T1000 (cell line): ENCODE measurements around the gene VEGFC.

Experiments
- DNase-seq: peaks from one replicate; lab custom pipeline; 2025; ENCODE audit warnings: mixed read lengths; lab: John Stamatoyannopoulos, UW

Gene VEGFC

GRCh38 chr4:176792326-176793059 is at the start of gene VEGFC:
TSS of gene VEGFC (minus strand) at chr4:176792922. CDS start at chr4:176792311, 611 bp downstream.
- peak; percentile 49 for DNase-seq

GRCh38 chr4:176841711-176842112 is 49.0 kb upstream of the VEGFC start:
- DNase-seq, result no peak

- DNase-seq, result no peak
Measured at GRCh38 chr4:176840166-176840565, 47.4 kb upstream of the VEGFC start.

GRCh38 chr4:176839656-176840055 is 46.9 kb upstream of the VEGFC start:
- DNase-seq, result no peak

GRCh38 chr4:176838601-176839433 is 46.1 kb upstream of the VEGFC start:
- DNase-seq, result no peak

GRCh38 chr4:176837169-176837895 is 44.6 kb upstream of the VEGFC start:
- no peak for DNase-seq

- no peak for DNase-seq
Measured at GRCh38 chr4:176834531-176834930, 41.8 kb upstream of the VEGFC start.

GRCh38 chr4:176833400-176834175 is 40.9 kb upstream of the VEGFC start:
- DNase-seq, result no peak

- no peak for DNase-seq
Measured at GRCh38 chr4:176830971-176831370, 38.2 kb upstream of the VEGFC start.

- DNase-seq, result no peak
Measured at GRCh38 chr4:176825586-176825985, 32.9 kb upstream of the VEGFC start.

- no peak for DNase-seq
Measured at GRCh38 chr4:176824645-176825366, 32.1 kb upstream of the VEGFC start.

GRCh38 chr4:176818531-176818930 is 25.8 kb upstream of the VEGFC start:
- DNase-seq, result no peak

- DNase-seq, result no peak
Measured at GRCh38 chr4:176817204-176817603, 24.5 kb upstream of the VEGFC start.

- no peak for DNase-seq
Measured at GRCh38 chr4:176814770-176815169, 22.0 kb upstream of the VEGFC start.

- no peak for DNase-seq
Measured at GRCh38 chr4:176810481-176811249, 17.9 kb upstream of the VEGFC start.

- no peak for DNase-seq
Measured at GRCh38 chr4:176806778-176807375, 14.2 kb upstream of the VEGFC start.

- no peak for DNase-seq
Measured at GRCh38 chr4:176805155-176805554, 12.4 kb upstream of the VEGFC start.

- DNase-seq, result no peak
Measured at GRCh38 chr4:176800891-176801534, 8.3 kb upstream of the VEGFC start.

- DNase-seq, result no peak
Measured at GRCh38 chr4:176799653-176800052, 6.9 kb upstream of the VEGFC start.
